H1 (cell line): ENCODE results near the gene POLR1D. TPM values are rescaled to one million over a fixed set of nuclear protein-coding genes. Genes with fewer than 3 reads are reported as not detected.
A peak's percentile ranks its signal among the peaks of the same experiment; 100 is the strongest.

Experiments used
- BRCA1 ChIP-seq: IDR thresholded peaks from 2 replicates; pipeline ENCODE4 v1.6.1; 2012; ENCODE audit warnings: low read depth, low read length, improper control_type of control experiment
- CEBPB ChIP-seq: IDR thresholded peaks from 2 replicates; pipeline ENCODE4 v1.6.1; 2012; ENCODE audit warnings: low read depth, low read length
- CHD2 ChIP-seq: IDR thresholded peaks from 2 replicates; pipeline ENCODE4 v1.6.1; 2012; ENCODE audit warnings: low read length, improper control_type of control experiment
- CHD7 ChIP-seq: fragments of 300-600 bp; sonication (generic); IDR thresholded peaks from 2 replicates; pipeline ENCODE4 v1.7.1; 2012; ENCODE audit warnings: low read length, moderate library complexity, mild to moderate bottlenecking, inconsistent platforms; ENCODE audit not compliant: insufficient replicate concordance
- CREB1 ChIP-seq: IDR thresholded peaks from 2 replicates; pipeline ENCODE4 v1.6.1; 2012; ENCODE audit warnings: inconsistent platforms
- EP300 ChIP-seq, 2 experiments: IDR thresholded peaks; 1 replicate in 1 of 2; 2 replicates in 1 of 2; pipeline ENCODE4 v1.6.1; 2011 to 2012; ENCODE audit warnings: low read depth in 2 of 2, low read length in 2 of 2, mild to moderate bottlenecking in 2 of 2, borderline replicate concordance in 1 of 2, inconsistent platforms in 1 of 2, moderate library complexity in 1 of 2
- KDM4A ChIP-seq: IDR thresholded peaks from one replicate; pipeline ENCODE4 v1.7.1; 2012; ENCODE audit warnings: low read depth, mild to moderate bottlenecking, moderate library complexity, low read length, inconsistent platforms; ENCODE audit not compliant: severe bottlenecking
- KDM5A ChIP-seq: fragments of 200-600 bp; IDR thresholded peaks from 2 replicates; pipeline ENCODE4 v1.7.1; 2012; ENCODE audit warnings: mild to moderate bottlenecking, low read length, inconsistent platforms, mixed read lengths
- PHF8 ChIP-seq: fragments of 200-600 bp; sonication (generic); conservative IDR thresholded peaks from 2 replicates; pipeline ENCODE4 v1.7.1; 2012; ENCODE audit warnings: low read depth, mild to moderate bottlenecking, inconsistent platforms, low read length, moderate library complexity
- RXRA ChIP-seq: IDR thresholded peaks from 2 replicates; pipeline ENCODE4 v1.6.1; 2011; ENCODE audit warnings: low read depth, mild to moderate bottlenecking, low read length, moderate library complexity; ENCODE audit not compliant: insufficient read depth
- SP1 ChIP-seq: IDR thresholded peaks from 2 replicates; pipeline ENCODE4 v1.6.1; 2011; ENCODE audit warnings: low read depth, low read length
- polyA plus RNA-seq, 7 experiments: library from polyadenylated mRNA; depleted of rRNA in 3 of 7; stranded (reverse) in 5 of 7; unstranded in 2 of 7; fragments of >200 nt in 5 of 7; fragments of 200-250 nt in 2 of 7; gene quantifications; 1 replicate in 5 of 7; 2 replicates in 1 of 7; 4 replicates in 1 of 7; pipeline versions ENCODE4 v1.2.1 to v1.2.3, GENCODE V29; 2011 to 2013; ENCODE audit warnings: missing spikeins in 2 of 7, mixed read lengths in 2 of 7
- total RNA-seq: library from RNA; stranded (reverse); fragmentation: NEBNext Ultra II Directional; extraction: Animal tissue kit (Norgen Biotek cat#: 25700); gene quantifications from 2 replicates; pipeline ENCODE4 v1.2.1, GENCODE V29; 2021

Gene POLR1D
- total and polyA plus RNA-seq, 2 of the 8 experiments (the other 6 are each of a cell fraction or from before 2014, with no cell fraction given) = 226 to 232 TPM

- TF ChIP-seq KDM4A = no peak
- peak; percentile 93 for TF ChIP-seq SP1
- peak; percentile 51; the same call in 1 of the 2 replicates for TF ChIP-seq CREB1
- peak; percentile 70 for TF ChIP-seq CHD2
- TF ChIP-seq EP300 (IDR thresholded peaks at IDR 0.05; ENCODE audit: borderline replicate concordance in 1 of 2, low read depth in 2 of 2, low read length in 2 of 2) = peak in 1 of 2 experiments; percentile 35; a peak in 1 of 3 replicates
- TF ChIP-seq CHD7 = no peak
- peak; percentile 40 for TF ChIP-seq PHF8
- TF ChIP-seq RXRA = no peak
- no peak for TF ChIP-seq BRCA1
- no peak for TF ChIP-seq KDM5A
- TF ChIP-seq CEBPB = no peak
Observed at GRCh38 chr13:27620377-27621115, 1.1 kb upstream of the POLR1D start, which contains the start of gene LNX2 (continued).
